GM06990 (cell line): ENCODE results near the gene ROPN1L.

Source experiments
- DNase-seq: peaks from one replicate; pipeline ENCODE4 v3.0.0-alpha.2; 2011; ENCODE audit not compliant: insufficient read length; ENCODE audit errors: extremely low read depth
- H3K27me3 ChIP-seq: replicated peaks from 2 replicates; pipeline ENCODE4 v1.6.0; 2011; ENCODE audit warnings: low read length; ENCODE audit not compliant: control insufficient read depth, insufficient read depth
- H3K36me3 ChIP-seq: 2 replicates; pipeline ENCODE4 v1.5.1; 2011; ENCODE audit warnings: low read length; ENCODE audit not compliant: control insufficient read depth, insufficient read depth
- H3K4me3 ChIP-seq: replicated peaks from 2 replicates; pipeline ENCODE4 v1.5.1; 2011; ENCODE audit warnings: low read depth, mild to moderate bottlenecking, control low read depth, low read length
- TF ChIP-seq, protein P1 (sequence below): IDR thresholded peaks from 2 replicates; pipeline ENCODE4 v1.5.1; 2011; ENCODE audit warnings: low read length, control low read depth, mild to moderate bottlenecking, inconsistent platforms; ENCODE audit not compliant: insufficient read depth, poor library complexity, severe bottlenecking

Gene ROPN1L

DNA sequence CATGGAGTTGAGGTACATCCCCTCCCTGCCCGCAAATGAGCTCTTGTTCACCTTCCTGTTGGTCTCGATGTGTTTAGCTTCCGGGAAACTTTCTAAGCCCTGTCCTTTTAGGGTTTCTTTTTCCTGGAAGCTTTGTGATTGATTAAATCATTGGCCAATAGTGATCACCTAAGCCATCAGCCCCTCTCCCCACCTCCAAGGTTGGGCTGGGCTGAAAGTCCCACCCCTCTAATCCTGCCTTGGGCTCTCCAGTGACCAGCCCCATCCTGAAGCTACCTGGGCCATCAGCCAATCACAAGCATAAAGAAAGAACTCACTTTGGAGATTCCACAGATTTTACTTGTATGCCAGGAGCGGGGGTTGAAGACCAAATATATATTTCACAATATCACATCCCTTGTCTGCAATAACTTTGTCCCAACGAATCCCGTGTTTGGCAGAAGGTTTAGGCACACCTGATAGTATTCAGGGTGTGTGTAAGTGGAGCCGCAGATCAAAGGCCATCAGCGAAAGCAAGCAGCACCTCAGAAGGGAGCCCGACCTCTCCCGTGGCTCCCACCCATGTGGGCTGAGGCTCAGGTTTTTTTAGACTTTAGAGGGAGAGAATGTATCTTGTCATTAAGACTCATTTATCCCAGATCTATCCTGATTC, 20.4 kb downstream of the ROPN1L start:
- TF ChIP-seq, protein P1, sequence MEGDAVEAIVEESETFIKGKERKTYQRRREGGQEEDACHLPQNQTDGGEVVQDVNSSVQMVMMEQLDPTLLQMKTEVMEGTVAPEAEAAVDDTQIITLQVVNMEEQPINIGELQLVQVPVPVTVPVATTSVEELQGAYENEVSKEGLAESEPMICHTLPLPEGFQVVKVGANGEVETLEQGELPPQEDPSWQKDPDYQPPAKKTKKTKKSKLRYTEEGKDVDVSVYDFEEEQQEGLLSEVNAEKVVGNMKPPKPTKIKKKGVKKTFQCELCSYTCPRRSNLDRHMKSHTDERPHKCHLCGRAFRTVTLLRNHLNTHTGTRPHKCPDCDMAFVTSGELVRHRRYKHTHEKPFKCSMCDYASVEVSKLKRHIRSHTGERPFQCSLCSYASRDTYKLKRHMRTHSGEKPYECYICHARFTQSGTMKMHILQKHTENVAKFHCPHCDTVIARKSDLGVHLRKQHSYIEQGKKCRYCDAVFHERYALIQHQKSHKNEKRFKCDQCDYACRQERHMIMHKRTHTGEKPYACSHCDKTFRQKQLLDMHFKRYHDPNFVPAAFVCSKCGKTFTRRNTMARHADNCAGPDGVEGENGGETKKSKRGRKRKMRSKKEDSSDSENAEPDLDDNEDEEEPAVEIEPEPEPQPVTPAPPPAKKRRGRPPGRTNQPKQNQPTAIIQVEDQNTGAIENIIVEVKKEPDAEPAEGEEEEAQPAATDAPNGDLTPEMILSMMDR = no peak
- no peak for DNase-seq
- no peaks in the 10 kb centered on the region; the same call in 1 of the 2 replicates for H3K27me3 ChIP-seq
- no peaks in the 10 kb centered on the region for H3K36me3 ChIP-seq
- no peak overlapping the region for H3K4me3 ChIP-seq

DNA sequence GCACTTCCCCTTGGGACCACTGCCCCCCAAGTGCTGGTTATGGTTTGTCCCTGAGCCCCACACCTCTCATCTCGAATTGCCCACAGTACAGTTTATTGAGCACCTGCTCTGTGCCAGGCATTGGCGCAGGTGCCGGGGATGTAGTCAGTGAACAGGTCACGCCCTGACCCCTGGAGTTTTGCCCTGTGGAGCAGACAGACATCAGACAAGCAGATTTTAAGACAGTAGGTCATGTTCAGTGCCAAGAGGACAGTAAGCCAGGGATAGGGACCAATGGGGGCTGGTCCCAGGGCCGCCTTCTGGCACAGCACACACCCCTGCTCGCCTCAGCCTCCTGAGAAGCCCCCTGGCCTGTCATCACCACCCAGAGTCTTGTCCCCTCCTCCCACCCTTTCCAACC, 21.9 kb downstream of the ROPN1L start:
- Histone ChIP-seq H3K27me3 (no peaks in the 10 kb centered on the region; the same call in 1 of the 2 replicates), H3K36me3 (no peaks in the 10 kb centered on the region), H3K4me3 (no peak overlapping the region)
- TF ChIP-seq, protein P1 = no peak
- no peak for DNase-seq

GRCh38 chr5:10464173-10464572, 22.5 kb downstream of the ROPN1L start:
- Histone ChIP-seq H3K4me3 (no peak overlapping the region), H3K36me3 (no peaks in the 10 kb centered on the region), H3K27me3 (no peaks in the 10 kb centered on the region; the same call in 1 of the 2 replicates)
- TF ChIP-seq, protein P1 = no peak
- no peak for DNase-seq

- Histone ChIP-seq H3K36me3 (no peaks in the 10 kb centered on the region), H3K27me3 (no peaks in the 10 kb centered on the region; the same call in 1 of the 2 replicates), H3K4me3 (no peak overlapping the region)
- TF ChIP-seq, protein P1 = no peak
- DNase-seq = no peak
Observed at GRCh38 chr5:10465726-10466125, 24.0 kb downstream of the ROPN1L start.

DNA sequence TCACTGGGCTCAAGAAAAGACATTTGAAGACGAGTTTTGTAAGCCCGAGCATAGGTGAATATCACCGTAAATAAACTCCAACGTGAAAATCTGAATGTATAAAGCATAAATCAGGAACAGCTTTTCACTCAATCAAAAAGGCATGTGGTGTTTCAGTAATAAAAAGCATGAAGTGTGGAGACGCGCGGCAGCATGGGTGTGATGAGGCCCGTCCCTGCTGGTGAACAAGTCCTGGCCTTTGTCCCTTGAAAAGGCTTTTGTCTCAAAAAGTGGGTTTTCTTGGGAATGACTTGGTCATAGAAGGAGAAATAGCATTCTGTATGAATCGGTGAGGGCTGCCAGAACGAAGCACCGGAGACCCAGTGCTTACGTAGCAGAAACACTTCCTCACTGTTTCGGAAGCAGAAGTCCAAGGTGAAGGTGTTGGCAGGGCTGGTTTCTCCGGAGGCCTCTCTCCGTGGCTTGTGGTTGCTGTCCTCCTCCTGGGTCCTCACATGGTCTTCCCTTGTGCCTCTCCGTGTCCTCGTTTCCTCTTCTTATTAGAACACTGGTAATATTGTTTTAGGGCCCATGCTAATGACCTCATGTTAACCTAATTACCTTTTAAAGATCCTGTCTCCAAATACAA, 24.9 kb downstream of the ROPN1L start:
- H3K36me3 ChIP-seq = no peaks in the 10 kb centered on the region
- TF ChIP-seq, protein P1 = no peak
- H3K27me3 ChIP-seq = no peaks in the 10 kb centered on the region; the same call in 1 of the 2 replicates

More for the DNA sequence above, 24.9 kb downstream of the ROPN1L start:
- H3K4me3 ChIP-seq = no peak overlapping the region
- DNase-seq = no peak
